Activated naive CD8-positive, alpha-beta T cell treated with anti-CD3 and anti-CD28 coated beads, Interleukin-2, amount 50 U/mL, for 24 hours (primary cell): Measurements from ENCODE around the gene SMG6.

Experiments
- ATAC-seq: fragments of 150-1000 bp; cut with Tn5 transposase; one replicate; pipeline ENCODE4 v1.10.0; 2021
- DNase-seq: peaks from one replicate; pipeline ENCODE4 v3.0.0; 2021
- H3K27ac Mint-ChIP-seq: one replicate; pipeline ENCODE4 v1.8.0; 2021; ENCODE audit warnings: mild to moderate bottlenecking, mixed read lengths
- H3K27me3 Mint-ChIP-seq: one replicate; pipeline ENCODE4 v1.8.0; 2021; ENCODE audit warnings: mixed read lengths
- H3K36me3 Mint-ChIP-seq: one replicate; pipeline ENCODE4 v1.8.0; 2021; ENCODE audit warnings: low read depth, mixed read lengths
- H3K4me1 Mint-ChIP-seq: one replicate; pipeline ENCODE4 v1.8.0; 2021; ENCODE audit warnings: mixed read lengths
- H3K4me3 Mint-ChIP-seq: one replicate; pipeline ENCODE4 v1.8.0; 2021; ENCODE audit warnings: mild to moderate bottlenecking, moderate library complexity, mixed read lengths
- H3K9me3 Mint-ChIP-seq: one replicate; pipeline ENCODE4 v1.8.0; 2021; ENCODE audit warnings: mixed read lengths

The SMG6 gene

DNA sequence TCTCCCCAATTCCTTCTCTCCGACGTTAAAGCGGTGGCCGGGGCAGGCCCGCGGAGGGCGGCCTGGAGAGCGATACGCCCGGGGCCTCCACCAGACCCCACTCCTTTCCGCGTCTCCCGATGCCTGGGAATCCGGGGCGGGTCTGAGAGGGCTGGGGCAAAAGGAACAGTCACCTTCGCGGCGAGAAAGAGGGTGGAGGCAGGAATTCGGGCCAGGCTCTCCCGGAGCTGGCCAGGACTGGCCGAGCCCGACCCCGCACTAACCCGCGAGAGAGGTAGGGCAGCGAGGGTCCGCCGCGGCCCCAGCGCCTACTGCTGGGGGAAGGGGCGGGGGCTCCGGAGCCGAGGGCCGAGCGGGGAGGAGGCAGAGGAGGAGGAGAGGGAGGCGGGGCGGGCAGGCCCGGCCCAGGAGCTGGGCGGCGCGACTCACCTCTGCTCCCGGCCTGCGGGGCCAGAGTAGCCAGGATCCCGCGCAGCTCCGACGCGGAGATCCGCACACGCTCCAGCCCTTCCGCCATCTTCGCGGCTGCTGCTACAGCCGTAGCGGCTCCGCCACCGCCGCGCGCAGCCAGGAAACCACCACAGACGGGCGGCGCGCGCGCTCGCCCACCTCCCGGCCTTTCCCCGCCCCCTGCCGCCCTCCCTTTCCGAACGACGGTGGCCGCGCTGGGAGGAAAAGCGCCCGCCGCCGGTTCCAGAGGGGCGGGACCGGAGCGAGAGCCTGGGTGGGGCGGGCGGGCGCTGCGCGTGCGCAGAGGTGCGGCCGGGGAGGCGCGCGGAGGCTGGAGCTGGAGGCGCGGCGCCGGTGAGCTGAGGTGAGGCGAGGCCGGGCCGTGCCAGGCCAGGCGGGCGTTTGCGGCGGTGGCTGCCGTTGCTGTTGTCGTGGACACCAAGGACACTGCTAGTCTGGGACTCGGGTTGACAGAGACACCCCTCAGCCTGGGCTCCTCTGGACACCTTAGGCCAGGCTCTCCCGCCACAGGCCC is at the start of gene SMG6, which contains the start of gene SRR:
Gene SMG6 (minus strand): TSS at position 582 of the 985 bp plus-strand sequence. CDS start 65 bp downstream, at position 517.
Gene SRR (plus strand): TSS at position 747 of the 985 bp plus-strand sequence. CDS start 11,611 bp downstream, outside the sequence.
- Mint-ChIP-seq H3K9me3 (no peaks in the 10 kb centered on the region), H3K27me3 (peaks cover 1% of the 10 kb centered on the region), H3K36me3 (peaks cover 21% of the 10 kb centered on the region), H3K4me3 (peak within 1 kb of the TSS; percentile 88), H3K27ac (peak within 1 kb of the TSS; percentile 76), H3K4me1 (peaks cover 41% of the 10 kb centered on the region)
- DNase-seq (peak; percentile 96), ATAC-seq (peak; percentile 89)

DNA sequence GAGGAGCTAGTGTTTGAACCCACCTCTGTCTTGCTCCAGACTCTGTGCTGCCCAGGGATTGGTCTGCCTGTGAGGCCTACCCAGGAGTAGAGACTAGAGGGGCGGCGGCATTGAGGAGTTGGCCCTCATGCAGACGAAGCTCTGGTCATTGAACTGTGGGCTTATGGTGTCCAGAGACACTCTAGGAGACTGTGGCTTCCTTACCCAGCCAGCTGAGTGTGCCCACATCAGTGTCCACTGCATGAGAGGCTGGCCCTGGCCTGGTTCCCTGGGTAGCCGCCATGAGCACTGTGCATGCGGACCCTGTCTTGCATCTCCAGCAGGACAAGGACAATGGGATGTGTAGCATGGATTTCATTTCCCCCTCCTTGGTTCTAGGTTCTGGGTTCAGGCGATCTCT is 47.7 kb upstream of the SMG6 start:
- Mint-ChIP-seq H3K4me1 (peaks cover 17% of the 10 kb centered on the region), H3K36me3 (no peaks in the 10 kb centered on the region), H3K27ac (no peak overlapping the region), H3K27me3 (no peaks in the 10 kb centered on the region), H3K9me3 (no peaks in the 10 kb centered on the region), H3K4me3 (no peak overlapping the region)
- no peak for ATAC-seq
- DNase-seq = no peak

DNA sequence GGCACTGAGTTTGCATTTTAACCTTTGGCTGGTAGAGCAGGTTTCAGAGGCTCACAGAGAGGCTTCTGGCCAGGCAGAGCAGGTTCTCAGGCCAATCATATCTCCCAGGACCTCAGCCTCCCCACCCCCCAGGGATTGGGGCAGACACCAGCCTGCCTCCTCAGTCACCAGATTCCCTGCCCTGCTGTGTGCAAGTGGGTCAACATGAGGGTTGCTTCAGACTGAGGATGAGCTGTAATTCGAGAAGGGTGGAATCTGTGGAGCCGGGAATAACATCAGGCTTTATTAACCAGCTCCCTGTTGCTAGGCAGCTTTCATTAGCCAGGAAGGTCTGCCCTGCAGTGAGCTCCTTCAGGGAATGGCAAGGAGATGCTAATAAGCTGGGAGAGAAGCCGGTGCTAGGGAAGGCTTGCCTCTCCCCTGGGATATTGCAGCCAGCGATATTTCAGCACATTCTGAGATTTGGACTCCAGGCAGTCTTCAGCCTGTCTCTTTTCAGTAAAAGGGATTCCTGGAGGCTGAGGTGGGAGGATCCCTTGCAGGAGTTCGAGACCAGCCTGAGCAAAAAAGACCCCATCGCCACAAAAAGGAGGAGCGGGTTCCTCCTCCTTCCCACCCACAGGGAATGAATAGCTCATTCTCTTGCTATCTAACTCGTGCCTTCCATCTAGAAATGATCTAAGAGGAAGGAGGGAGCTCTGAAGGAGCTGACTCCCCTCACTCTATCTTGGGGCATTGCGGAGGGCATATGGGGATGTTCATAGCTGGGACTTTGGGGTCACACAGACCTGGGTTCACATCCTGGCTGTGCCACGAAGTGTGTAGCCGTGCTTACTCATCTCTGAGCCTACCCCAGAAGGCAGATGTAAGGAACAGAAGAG is 44.5 kb upstream of the SMG6 start:
- H3K27ac Mint-ChIP-seq = no peak overlapping the region

DNA sequence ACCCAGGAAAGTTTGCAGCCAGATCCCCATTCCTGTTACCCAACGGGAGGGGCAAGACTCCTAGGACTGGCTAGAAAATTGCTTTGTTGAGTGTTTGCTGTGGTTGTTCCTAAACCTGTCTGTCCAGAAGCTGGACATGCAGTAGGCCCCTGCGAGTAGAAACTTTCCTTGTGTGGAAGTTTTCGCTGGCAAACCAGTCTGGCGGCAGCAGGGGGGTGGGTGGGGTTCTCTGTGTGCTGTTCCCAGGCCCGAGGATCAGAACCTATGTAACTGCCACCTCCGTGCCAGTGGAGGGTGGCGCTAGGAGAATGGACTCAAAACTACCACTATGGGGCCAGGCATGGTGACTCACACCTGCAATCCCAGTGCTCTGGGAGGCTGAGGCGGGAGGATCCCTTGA is 42.9 kb upstream of the SMG6 start:
- Mint-ChIP-seq H3K4me3 (no peak overlapping the region), H3K9me3 (no peaks in the 10 kb centered on the region), H3K36me3 (peaks cover 7% of the 10 kb centered on the region), H3K27me3 (no peaks in the 10 kb centered on the region), H3K4me1 (peaks cover 12% of the 10 kb centered on the region), H3K27ac (no peak overlapping the region)
- DNase-seq = no peak
- ATAC-seq = no peak

More for the DNA sequence above, 44.5 kb upstream of the SMG6 start:
- DNase-seq = no peak
- ATAC-seq = no peak
- H3K27me3 Mint-ChIP-seq = no peaks in the 10 kb centered on the region
- H3K4me1 Mint-ChIP-seq = peaks cover 10% of the 10 kb centered on the region
- H3K4me3 Mint-ChIP-seq = no peak overlapping the region
- peaks cover 3% of the 10 kb centered on the region for H3K36me3 Mint-ChIP-seq
- no peaks in the 10 kb centered on the region for H3K9me3 Mint-ChIP-seq

DNA sequence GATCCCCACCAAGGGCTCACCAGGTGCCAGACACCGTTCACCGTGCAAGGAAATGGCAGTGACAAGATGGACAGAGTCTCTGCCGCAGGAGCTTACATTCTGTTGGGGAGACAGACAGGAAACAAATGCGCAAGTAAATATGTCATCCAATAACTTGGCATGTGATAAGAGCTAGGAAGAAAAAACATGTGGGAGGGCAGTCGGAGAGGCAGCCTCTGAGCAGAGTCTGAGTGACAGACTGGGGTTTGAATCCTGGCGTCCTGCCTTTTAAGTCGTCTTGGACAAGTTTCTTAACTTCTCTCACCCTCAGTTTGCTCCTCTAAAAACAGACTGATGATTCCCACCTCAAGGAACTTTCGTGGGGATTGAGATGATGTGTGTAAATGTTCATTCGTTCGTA is 40.9 kb upstream of the SMG6 start:
- Mint-ChIP-seq H3K27ac (no peak overlapping the region), H3K9me3 (no peaks in the 10 kb centered on the region), H3K36me3 (peaks cover 7% of the 10 kb centered on the region), H3K27me3 (no peaks in the 10 kb centered on the region), H3K4me1 (peaks cover 12% of the 10 kb centered on the region), H3K4me3 (no peak overlapping the region)
- ATAC-seq (no peak), DNase-seq (no peak)

DNA sequence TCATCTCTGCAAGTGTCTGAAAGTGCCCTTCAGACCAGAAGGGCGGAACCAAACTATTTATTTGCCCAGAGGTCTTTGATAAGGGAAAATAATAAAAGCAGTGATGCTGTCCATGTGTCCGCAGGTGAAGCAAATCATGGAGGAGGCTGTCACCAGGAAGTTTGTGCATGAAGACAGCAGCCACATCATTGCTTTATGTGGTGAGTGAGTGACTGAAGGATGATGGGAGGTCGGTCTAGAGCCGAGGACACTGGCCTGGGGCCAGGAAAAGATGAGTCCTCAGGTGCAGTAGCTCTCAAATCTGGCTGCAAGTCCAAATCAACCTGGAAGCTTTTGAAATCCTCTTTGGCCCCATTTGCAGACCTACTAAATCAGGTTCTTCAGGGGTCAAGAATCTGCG is 39.8 kb upstream of the SMG6 start:
- Mint-ChIP-seq H3K36me3 (peaks cover 7% of the 10 kb centered on the region), H3K9me3 (no peaks in the 10 kb centered on the region), H3K27ac (peak overlapping the region; percentile 68), H3K4me3 (peak overlapping the region; percentile 7), H3K27me3 (no peaks in the 10 kb centered on the region), H3K4me1 (peaks cover 13% of the 10 kb centered on the region)
- DNase-seq = peak; percentile 73
- peak; percentile 84 for ATAC-seq

DNA sequence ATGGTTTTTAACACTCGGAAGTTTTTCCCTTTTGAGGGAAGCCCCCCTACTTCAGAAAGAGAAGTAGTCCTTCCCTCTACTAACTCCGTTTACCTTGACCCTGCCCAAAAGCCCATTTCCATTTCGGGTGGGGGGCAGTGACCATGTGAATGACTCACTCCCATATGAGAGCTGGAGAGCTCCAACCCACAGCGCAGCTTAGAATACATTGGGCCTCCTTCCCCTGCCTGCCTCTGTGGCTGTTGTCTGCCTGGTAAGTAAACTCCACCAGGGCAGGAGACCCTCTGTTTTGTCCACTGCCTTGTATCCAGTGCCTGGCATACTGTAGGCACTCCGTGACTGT is 34.7 kb upstream of the SMG6 start:
- H3K27me3 Mint-ChIP-seq = no peaks in the 10 kb centered on the region
- no peak for DNase-seq
- no peaks in the 10 kb centered on the region for H3K9me3 Mint-ChIP-seq
- H3K27ac Mint-ChIP-seq = peak overlapping the region; percentile 52
- peaks cover 4% of the 10 kb centered on the region for H3K36me3 Mint-ChIP-seq
- H3K4me3 Mint-ChIP-seq = peak overlapping the region; percentile 79
- ATAC-seq = no peak
- peaks cover 20% of the 10 kb centered on the region for H3K4me1 Mint-ChIP-seq

DNA sequence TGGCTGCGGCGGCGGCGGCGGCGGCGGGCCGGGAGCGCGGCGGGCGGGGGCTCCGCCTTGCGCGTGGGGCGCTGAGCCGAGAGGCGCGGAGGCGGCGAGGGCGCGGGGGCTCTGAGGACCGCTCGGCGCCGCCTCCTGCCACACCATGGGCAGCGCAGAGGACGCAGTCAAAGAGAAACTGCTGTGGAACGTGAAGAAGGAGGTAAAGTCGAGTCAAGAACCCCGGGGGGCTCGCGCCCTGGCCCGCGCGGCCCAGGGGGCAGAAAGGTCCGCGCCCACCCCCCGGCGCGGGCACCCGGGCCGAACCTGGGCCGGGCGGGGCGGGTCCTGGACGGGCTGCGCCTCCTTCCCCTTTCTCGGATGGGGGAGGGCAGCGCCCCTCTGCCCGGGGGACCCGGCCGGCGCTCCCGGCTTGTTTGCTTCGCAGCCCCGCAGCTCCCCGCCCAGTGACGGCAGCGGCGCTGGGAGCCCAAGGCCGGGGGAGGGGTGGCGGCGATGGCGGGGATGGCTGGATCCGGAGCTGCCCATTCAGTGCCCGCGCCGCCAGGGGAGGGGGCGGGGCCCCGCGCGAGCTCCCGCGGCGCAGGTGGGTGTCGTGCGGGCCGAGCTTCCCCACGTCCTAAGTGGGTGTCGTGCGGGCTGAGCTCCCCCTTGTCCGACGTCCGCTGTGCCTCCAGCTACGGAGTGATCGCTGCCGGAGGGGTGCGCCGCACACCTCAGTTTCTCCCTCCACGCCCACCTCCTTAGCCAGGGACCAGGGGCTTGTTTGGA is 34.1 kb upstream of the SMG6 start:
- H3K4me1 Mint-ChIP-seq = peaks cover 15% of the 10 kb centered on the region
- DNase-seq (peak; percentile 66), ATAC-seq (peak; percentile 17)
- peak overlapping the region; percentile 52 for H3K27ac Mint-ChIP-seq
- no peaks in the 10 kb centered on the region for H3K9me3 Mint-ChIP-seq
- peaks cover 4% of the 10 kb centered on the region for H3K36me3 Mint-ChIP-seq
- H3K27me3 Mint-ChIP-seq = no peaks in the 10 kb centered on the region
- H3K4me3 Mint-ChIP-seq = peak overlapping the region; percentile 79

DNA sequence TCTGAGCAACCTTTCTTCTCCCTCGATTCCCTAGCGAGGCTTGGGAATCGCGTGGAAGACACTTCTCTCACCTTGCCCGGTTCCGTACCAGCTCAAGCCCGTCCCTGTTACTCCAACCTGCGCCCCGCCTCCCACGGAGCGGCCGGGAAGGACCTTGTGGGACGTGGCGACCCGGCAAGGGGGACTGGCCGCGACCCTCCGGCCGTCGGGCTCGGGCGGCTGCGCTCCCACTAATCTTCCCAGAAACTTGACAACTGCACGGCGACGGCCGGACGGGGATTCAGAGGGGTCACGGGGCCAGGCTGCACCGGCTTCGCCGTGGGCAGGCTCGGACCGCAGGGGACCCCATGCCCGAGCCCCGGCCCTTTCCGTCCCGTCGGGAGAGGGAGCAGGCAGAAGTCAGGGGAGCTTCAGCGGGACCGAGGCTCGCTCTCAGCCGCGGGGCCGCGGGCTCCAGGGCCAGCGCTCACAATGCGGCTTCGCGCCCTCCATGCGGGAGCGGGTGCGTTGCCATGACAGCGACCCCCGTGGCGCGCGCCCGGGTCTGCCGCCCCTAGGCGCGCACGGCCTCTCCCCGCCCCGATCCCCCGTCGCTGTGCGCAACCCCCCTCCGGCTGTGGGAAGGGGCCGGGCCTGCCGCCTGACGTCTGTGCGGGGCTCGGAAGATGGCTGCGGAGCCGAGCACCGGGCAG is 33.4 kb upstream of the SMG6 start, which contains the start of gene SGSM2:
Gene SGSM2 (plus strand): TSS at position 650 of the 692 bp plus-strand sequence. CDS start 188 bp downstream, outside the sequence.
- Mint-ChIP-seq H3K9me3 (no peaks in the 10 kb centered on the region), H3K27ac (peak within 1 kb of the TSS; percentile 99), H3K4me1 (peaks cover 14% of the 10 kb centered on the region), H3K4me3 (peak within 1 kb of the TSS; percentile 79), H3K27me3 (no peaks in the 10 kb centered on the region), H3K36me3 (peaks cover 4% of the 10 kb centered on the region)
- DNase-seq = peak; percentile 73
- peak; percentile 43 for ATAC-seq

DNA sequence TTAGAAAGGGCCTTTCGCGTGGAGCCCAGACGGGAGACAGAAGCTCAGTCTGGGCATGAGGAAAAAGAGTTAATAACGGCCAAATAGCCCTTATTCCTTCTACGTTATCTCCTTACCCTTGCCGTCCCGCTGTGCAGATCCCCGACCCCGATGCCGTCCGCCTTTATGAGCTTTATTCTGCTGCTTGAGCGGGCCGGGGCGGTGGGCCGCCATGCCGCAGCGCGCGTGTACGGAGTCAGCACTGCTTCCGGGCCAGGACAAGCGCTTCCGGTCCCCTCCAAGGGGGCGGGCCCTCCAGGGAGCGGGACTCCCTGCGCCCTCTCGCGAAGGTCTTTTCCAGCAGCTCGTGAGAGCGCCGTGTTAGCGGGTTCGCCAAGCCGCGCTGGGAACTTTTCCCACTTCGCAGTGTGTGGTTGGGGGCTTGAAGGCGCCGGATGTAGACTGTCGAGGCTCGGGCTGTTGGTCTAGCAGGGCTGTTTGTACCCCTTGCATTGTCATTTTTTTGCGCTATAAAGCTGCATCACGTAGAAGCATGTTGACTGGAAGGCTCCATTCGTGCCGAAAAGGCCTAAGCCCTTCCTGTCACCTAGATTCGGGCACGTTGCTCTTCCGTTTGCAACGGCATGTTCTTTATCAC is 32.7 kb upstream of the SMG6 start, which contains the start of gene TSR1:
Gene TSR1 (minus strand): TSS at position 243 of the 637 bp plus-strand sequence. CDS start 30 bp downstream, at position 213.
- ATAC-seq (peak; percentile 95), DNase-seq (peak; percentile 91)
- H3K27me3 Mint-ChIP-seq = no peaks in the 10 kb centered on the region
- H3K36me3 Mint-ChIP-seq = no peaks in the 10 kb centered on the region
- peak within 1 kb of the TSS; percentile 99 for H3K27ac Mint-ChIP-seq
- H3K4me3 Mint-ChIP-seq = no peak within 1 kb of the TSS
- H3K9me3 Mint-ChIP-seq = no peaks in the 10 kb centered on the region
- H3K4me1 Mint-ChIP-seq = peaks cover 14% of the 10 kb centered on the region

DNA sequence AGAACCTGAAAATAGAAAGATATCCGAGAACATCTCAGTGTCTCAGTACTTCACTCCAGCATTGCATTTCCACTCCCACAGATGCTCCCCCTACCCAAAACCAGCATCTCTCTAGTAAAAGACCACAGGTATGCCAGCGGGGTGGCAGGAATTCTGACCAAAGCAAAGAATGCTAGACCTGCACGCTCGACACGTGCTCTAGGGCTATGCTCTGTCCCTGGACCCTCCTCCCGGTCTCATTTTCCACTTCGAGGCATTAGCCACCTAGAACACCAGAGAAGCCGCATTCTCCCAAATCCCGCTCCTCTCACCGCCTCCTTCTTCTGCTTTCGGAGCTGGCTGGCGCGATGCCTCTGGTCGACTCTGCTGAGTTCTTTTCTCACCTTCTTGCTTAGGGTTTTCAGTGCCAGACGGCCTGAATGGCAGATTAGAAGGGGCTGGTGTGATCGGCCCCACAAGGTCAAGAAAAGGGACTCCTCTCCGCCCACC is 32.2 kb upstream of the SMG6 start:
- Mint-ChIP-seq H3K4me3 (no peak overlapping the region), H3K9me3 (no peaks in the 10 kb centered on the region), H3K27ac (peak overlapping the region; percentile 99), H3K4me1 (peaks cover 14% of the 10 kb centered on the region), H3K27me3 (no peaks in the 10 kb centered on the region), H3K36me3 (no peaks in the 10 kb centered on the region)
- DNase-seq (peak; percentile 12), ATAC-seq (no peak)

DNA sequence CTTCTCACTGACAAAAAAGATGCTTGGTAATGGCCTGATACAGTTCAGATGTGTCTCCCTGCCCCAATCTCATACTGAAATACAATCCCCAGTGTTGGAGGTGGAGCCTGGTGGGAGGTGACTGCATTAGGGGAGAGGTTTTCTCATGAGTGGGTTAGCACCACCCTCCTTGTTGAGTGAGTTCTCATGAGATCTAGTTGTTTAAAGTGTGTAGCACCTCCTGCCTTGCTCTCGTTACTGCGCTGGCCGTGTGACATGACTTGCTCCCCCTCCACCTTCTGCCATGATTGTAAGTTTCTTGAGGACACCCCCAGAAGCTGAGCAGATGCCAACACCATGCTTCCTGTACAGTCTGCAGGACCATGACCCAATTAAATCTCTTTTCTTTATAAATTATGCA is 27.7 kb upstream of the SMG6 start:
- Mint-ChIP-seq H3K27ac (no peak overlapping the region), H3K4me3 (no peak overlapping the region), H3K36me3 (peaks cover 22% of the 10 kb centered on the region), H3K9me3 (no peaks in the 10 kb centered on the region), H3K27me3 (no peaks in the 10 kb centered on the region), H3K4me1 (peaks cover 19% of the 10 kb centered on the region)
- ATAC-seq (peak; percentile 9), DNase-seq (no peak)
